Muscle layer of duodenum (tissue), 2 donors: Measurements from ENCODE around the gene SLC35B2.

Source experiments
- H3K27ac ChIP-seq: one replicate; pipeline ENCODE4 v1.7.0; 2013; ENCODE audit warnings: mild to moderate bottlenecking, low read length
- H3K27me3 ChIP-seq: one replicate; pipeline ENCODE4 v1.7.0; 2013; ENCODE audit warnings: low read depth, mild to moderate bottlenecking, control low read depth, low read length
- H3K36me3 ChIP-seq, 2 donors: one replicate each; pipeline ENCODE4 v1.7.0; 2013; ENCODE audit warnings: low read length in 2 of 2, control low read depth in 1 of 2, mild to moderate bottlenecking in 1 of 2; ENCODE audit not compliant: insufficient read depth in 2 of 2, control insufficient read depth in 1 of 2
- H3K4me1 ChIP-seq, 2 donors: one replicate each; pipeline ENCODE4 v1.7.0; 2013; ENCODE audit warnings: low read length in 2 of 2, mild to moderate bottlenecking in 2 of 2, control low read depth in 1 of 2, moderate library complexity in 1 of 2; ENCODE audit not compliant: insufficient read depth in 2 of 2, control insufficient read depth in 1 of 2
- H3K4me3 ChIP-seq, 2 donors: one replicate each; pipeline ENCODE4 v1.7.0; 2013; ENCODE audit warnings: low read length in 2 of 2, low read depth in 1 of 2, mild to moderate bottlenecking in 1 of 2
- H3K9me3 ChIP-seq, 2 donors: one replicate each; pipeline ENCODE4 v1.7.0; 2013; ENCODE audit warnings: low read length in 2 of 2, control low read depth in 1 of 2, mild to moderate bottlenecking in 1 of 2; ENCODE audit not compliant: control insufficient read depth in 1 of 2
- donor health status: healthy.

SLC35B2 gene

DNA sequence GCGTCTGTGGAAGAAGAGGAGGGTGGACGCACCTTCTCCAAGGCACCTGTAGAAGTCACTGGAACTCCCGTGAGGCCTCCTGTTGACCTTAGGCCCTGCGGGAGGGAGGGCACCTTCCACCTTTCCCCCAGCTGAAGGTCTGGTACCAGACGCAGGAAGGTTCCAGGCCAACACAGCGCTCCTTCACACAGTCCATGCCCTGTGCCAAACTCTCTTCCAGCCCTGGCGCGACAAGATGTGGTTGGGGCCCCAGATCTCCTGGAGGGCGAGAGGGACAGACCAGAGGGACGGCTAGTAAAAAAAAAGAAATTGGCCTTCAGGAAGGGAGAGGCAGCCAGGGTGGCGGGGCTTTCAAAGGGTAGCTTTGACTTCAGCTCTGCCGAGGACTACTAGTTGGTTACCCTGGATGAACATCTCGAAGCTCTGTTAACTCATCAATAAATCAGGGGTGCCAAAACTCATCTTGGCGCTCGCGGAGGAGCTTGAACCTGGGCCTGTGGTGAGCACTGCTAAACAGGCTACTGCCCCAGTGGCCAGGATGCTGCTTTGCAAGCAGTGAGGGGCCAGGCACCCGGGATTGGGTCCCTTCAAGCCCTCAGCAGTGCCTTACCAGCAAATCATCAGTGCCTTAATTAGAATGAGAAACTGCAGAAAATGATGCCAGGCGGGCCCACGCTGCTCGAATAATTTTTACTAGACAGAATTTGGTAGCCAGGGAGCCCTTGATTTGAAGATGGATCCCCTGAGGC lies 40.9 kb upstream of the SLC35B2 start:
- H3K9me3 ChIP-seq, result no peaks in the 10 kb centered on the region
- peaks cover 2 to 13% of the 10 kb centered on the region in 2 donors for H3K4me1 ChIP-seq
- H3K27ac ChIP-seq, result no peak overlapping the region
- H3K4me3 ChIP-seq, result peak overlapping the region in 1 of 2 donors; percentile 78
- peaks cover 40% of the 10 kb centered on the region for H3K27me3 ChIP-seq
- peaks cover 17 to 33% of the 10 kb centered on the region in 2 donors for H3K36me3 ChIP-seq

DNA sequence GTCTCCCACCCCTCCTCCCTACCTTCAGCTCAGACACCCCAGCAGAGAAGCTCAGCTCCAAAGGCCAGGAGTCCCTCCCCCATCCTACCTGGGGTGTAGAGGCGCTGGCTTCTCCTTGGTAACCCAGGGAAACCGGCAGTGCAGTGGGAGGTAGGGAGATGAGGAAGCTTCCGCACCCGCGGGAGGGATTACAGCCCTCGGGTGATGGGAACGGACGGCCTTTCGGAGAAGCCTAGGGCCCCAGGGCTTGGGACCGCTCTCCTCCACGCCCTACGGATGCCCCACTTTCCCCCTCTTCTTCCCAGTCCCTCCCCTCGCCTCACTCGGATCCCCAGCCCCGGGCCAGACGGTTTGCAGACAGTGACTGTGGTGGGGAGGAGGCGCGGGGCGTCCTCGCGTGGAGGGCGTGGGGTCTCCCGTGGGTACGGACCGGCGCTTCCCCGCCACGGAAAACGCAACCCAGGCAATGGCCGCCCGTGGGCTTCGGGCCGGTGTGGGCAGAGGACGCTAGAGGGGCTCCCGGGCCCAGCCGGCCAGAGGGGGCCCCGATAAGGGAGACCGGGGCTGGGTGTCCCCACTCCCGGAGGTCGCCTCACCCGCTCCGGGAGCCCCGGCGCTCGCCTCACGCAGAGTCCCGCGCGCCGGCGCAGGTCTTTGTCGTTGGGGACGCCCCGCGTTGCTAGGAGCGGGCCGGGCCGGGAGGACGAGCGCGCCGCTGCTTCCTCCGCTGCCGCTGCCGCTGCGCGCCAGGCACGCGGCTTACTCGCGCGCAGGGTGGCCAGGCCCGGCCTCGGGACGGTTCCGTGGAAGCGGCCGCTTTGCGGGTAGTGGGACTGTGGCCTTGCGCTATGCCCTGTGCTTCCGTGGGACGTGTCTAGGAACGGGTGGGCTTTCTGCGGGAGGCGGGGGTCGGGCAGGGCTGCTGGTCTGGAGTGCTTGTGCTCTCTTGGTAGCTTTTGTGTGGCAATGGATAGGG lies 40.0 kb upstream of the SLC35B2 start:
- Histone ChIP-seq H3K9me3 (no peaks in the 10 kb centered on the region), H3K36me3 (peaks cover 8 to 24% of the 10 kb centered on the region in 2 donors), H3K4me3 (peak overlapping the region; percentile 21 to 78), H3K27me3 (peaks cover 48% of the 10 kb centered on the region), H3K4me1 (peaks cover 2 to 13% of the 10 kb centered on the region in 2 donors), H3K27ac (no peak overlapping the region)

DNA sequence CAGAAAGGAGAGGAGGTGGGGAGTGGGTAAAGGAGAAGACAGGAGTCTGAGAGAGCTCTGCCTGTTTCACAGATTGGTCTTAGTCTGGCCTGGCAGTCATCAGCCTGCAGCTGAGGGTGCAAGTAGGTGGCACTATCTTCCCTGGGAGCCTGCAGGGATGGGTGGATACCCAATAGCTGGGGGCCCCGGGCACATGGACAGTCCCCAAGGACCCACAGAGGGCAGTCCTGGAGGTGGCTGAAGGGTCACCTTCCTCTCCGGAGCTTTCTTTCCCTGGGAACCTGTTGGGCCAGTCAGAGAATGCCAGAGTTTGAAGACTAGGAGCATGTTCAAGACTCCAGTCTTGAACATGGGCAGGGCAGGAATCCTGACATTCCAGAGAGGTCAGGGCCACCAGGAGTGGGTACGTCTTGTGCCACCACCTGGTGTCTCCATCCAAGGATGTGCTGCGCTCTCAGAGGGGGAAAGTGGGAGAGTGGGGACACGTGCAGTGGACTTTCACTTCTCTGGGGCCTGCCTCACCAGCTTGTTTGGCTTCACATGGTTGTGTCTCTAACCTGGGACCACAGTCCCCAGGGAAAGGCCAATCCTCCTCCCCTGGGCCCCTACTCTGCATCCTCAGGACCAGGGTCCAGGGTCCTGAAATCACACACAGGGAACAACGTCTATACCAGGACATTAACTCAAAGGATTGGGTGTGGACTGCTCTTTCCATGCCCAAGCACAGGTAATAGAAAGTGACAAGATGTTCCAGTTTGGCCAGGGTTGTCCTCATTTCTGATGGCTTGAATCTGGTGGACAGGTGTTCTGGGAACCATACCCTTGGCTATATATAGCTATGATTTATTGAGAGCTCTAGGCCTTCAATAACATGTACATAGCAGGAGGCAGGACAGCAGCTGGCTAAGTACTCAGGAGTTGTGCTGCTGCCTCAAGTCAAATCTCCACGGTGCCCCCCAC lies 37.8 kb upstream of the SLC35B2 start:
- Histone ChIP-seq H3K4me3 (no peak overlapping the region), H3K4me1 (peaks cover 2 to 13% of the 10 kb centered on the region in 2 donors), H3K27me3 (peaks cover 55% of the 10 kb centered on the region), H3K36me3 (peaks cover 0 to 1% of the 10 kb centered on the region in 2 donors), H3K9me3 (no peaks in the 10 kb centered on the region), H3K27ac (no peak overlapping the region)

DNA sequence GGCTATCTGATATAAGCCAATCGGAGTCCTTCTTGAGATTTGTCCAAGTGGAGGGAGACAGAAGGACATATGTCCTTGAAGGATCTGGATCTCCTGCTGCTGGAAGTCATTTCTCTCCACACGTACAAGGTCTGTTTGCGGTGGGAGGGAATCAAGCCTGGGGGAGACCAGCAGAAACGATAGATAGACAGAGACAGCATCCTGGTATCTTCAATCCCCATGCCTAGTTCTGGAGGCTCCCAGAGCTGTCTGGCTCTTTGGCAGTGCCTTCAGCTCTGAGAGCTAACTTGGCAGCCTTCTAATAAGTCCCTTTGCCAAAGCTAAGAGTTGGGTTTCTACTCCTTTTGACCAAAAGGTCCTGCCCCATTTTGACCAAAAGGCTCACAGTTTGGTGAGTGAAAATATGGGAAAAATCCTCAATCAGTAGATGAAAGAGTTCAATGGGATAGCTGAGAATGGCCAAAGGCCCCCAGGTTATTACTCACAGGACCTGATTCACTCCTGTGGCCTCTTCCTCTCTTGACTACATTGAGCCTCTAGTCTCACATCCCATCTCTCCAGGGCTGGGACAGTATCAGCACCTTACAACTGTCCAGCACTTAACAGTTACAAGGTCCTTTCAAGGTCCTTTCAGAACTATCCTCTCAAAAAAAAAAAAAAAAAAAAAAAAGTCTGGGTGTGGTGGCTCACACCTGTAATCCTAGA lies 35.5 kb upstream of the SLC35B2 start:
- H3K9me3 ChIP-seq, result no peaks in the 10 kb centered on the region
- H3K27me3 ChIP-seq, result peaks cover 52% of the 10 kb centered on the region
- H3K27ac ChIP-seq, result no peak overlapping the region
- no peaks in the 10 kb centered on the region for H3K36me3 ChIP-seq
- H3K4me1 ChIP-seq, result peaks cover 2 to 10% of the 10 kb centered on the region in 2 donors
- no peak overlapping the region for H3K4me3 ChIP-seq

DNA sequence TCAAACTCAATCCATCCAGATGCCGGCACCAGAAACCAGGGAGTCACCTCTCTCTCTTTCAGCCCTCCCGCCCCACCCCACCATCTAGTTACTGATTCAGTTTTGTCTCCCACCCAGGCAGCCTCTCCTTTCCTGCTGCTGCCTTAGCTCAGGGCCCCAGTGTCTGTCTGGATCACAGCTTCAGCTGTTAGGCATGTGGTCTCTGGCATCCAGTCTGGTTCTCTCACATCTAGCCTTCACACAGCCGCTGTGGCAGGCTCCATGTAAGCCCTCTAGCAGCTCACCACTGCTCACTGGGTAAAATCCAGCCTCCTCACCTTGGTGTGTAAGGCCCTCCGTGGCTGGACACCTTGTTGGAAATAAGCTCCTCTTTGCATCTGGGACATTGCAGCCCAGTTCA lies 34.5 kb upstream of the SLC35B2 start:
- Histone ChIP-seq H3K9me3 (no peaks in the 10 kb centered on the region), H3K36me3 (no peaks in the 10 kb centered on the region), H3K27me3 (peaks cover 47% of the 10 kb centered on the region), H3K27ac (no peak overlapping the region), H3K4me1 (peaks cover 0 to under 1% of the 10 kb centered on the region in 2 donors), H3K4me3 (no peak overlapping the region)

DNA sequence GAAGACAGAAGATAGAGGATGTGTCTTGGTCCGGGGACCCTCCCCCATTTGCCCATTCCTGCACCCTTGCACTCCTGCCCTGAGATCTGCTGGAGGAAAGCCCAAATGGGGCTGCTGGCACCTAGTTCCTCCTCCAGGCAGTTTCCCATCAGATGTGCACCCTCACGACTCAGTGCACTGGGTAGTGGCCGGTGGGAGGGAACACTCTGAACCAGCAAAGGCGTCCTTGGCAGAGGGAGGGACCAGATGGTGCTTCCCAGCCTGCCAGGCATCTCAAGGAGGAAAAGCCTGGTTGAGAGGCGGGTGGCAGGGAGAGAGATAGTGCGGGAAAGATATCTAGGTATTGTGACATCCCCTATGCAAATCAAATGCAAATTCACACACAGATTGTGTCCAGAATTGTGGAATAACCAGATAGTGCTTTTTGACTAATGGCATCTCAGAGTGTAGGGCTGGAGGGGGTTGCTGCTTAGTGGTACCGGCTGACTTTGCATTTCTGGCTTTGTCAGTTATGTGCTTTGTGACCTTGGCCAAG lies 32.5 kb upstream of the SLC35B2 start:
- no peaks in the 10 kb centered on the region for H3K9me3 ChIP-seq
- H3K4me3 ChIP-seq, result no peak overlapping the region
- H3K27me3 ChIP-seq, result peaks cover 29% of the 10 kb centered on the region
- H3K36me3 ChIP-seq, result no peaks in the 10 kb centered on the region
- H3K27ac ChIP-seq, result no peak overlapping the region
- H3K4me1 ChIP-seq, result no peaks in the 10 kb centered on the region

DNA sequence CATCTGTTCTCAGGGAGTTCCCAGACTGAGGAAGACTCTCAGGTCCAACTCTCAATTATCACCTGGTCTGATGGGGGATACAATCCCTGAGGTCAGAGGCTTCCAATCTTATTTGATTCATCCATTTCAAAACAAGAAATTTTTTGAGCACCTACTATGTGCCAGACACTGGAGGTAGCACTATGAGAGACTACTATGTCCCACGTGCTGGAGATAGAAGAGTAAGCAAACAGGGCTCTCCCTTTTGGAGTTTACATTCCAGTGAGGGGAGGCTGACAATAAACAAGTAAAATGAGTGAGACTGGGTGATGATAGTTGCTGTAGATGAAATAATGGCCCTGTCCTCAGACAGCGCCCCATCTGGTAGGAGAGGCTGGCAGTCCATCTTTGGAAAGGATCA lies 29.4 kb upstream of the SLC35B2 start:
- H3K9me3 ChIP-seq, result no peaks in the 10 kb centered on the region
- no peak overlapping the region for H3K27ac ChIP-seq
- H3K36me3 ChIP-seq, result no peaks in the 10 kb centered on the region
- H3K27me3 ChIP-seq, result peaks cover 5% of the 10 kb centered on the region
- no peaks in the 10 kb centered on the region for H3K4me1 ChIP-seq
- no peak overlapping the region for H3K4me3 ChIP-seq

DNA sequence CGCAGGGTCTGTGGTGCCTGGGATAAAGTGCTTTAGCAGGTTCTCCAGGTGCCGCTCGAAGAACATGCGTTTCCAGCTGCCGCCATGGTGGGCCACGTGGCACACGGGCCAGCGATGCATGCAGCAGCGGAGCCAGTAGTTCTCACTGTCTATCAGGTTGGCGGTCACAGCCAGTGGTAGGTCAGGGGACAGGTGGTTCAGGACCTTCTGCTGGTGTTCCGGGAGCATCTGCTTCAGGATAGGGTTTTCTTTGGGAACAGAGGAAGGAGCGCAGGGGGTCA lies 28.9 kb upstream of the SLC35B2 start:
- no peaks in the 10 kb centered on the region for H3K36me3 ChIP-seq
- H3K4me3 ChIP-seq, result no peak overlapping the region
- H3K9me3 ChIP-seq, result no peaks in the 10 kb centered on the region
- H3K4me1 ChIP-seq, result no peaks in the 10 kb centered on the region
- no peak overlapping the region for H3K27ac ChIP-seq
- H3K27me3 ChIP-seq, result peaks cover 5% of the 10 kb centered on the region

DNA sequence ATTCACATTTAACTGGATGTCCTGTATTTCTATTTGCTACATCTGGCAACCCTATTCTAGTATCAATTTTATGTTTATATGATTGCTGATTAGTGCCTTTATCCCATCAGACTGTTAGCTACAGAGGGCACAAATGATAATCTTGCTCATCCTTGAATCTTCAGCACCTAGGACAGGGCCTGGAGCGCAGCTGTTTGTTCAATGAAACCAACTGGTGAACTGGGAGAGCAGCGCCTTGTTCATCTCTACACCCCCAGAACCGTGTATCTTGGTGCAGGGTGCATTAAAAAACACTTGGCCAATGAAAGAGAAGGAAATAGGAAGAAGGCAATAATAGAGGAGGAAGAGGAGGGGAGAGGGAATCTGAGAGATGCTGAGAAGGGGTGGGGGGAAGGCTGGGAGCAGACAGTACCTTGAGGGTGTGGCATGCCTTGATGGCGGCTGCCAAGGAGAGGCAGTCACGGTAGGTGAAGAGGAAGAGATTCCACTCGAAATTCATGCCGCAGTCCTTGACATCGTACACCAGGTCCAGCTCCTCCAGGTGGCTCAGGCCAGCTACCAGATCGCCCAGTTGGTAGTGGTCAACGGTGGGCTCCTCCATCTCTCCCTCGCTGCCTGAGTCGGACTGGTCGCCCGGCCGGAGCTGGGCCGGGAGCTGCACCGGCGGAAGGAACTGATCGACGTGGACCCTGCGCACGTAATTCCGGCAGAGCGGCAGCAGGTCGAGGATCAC lies 28.4 kb upstream of the SLC35B2 start:
- Histone ChIP-seq H3K9me3 (no peaks in the 10 kb centered on the region), H3K27me3 (peaks cover 5% of the 10 kb centered on the region), H3K4me3 (no peak overlapping the region), H3K27ac (no peak overlapping the region), H3K4me1 (no peaks in the 10 kb centered on the region), H3K36me3 (no peaks in the 10 kb centered on the region)

DNA sequence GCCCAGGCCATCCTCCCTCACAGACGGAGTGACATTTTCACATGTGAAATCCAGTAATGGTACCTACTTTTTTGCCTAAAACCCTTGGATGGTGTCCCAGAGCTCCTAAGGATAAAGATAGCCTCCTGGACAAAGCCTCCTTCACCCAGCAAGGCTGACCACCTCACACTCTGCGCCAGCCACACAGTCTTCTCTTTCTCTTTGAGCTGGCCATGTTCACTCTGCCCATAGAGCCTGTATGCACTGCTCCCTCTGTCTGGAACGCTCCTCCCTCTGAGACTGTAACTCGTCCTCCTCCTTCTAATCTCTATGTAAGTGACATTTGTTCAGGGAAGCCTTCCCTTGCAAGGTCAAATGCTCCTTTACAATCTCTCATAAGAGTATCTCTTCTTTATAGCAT lies 27.5 kb upstream of the SLC35B2 start:
- Histone ChIP-seq H3K9me3 (no peaks in the 10 kb centered on the region), H3K4me3 (no peak overlapping the region), H3K27ac (no peak overlapping the region), H3K36me3 (no peaks in the 10 kb centered on the region), H3K4me1 (no peaks in the 10 kb centered on the region), H3K27me3 (peaks cover 2% of the 10 kb centered on the region)
